Activated CD8-positive, alpha-beta T cell treated with anti-CD3 and anti-CD28 coated beads for 36 hours (primary cell): ENCODE data around the gene CLEC2D. TPM values are rescaled to one million over a fixed set of nuclear protein-coding genes. Genes with fewer than 3 reads are reported as not detected.
"Not testable (repeated sequence)": the region's sequence is repeated elsewhere in the genome, so short reads cannot be mapped to it uniquely, and the experiment has no call there.

ENCODE experiments used
- ATAC-seq: fragments of 200-7000 bp; cut with Tn5 transposase; one replicate; pipeline ENCODE4 v1.10.0; 2021; ENCODE audit warnings: mild to moderate bottlenecking, moderate library complexity
- CTCF ChIA-PET: fragments of 350-600 bp; sonication (Branson Sonifier 250); formaldehyde crosslinking; loops from one replicate; lab custom pipeline; 2021; ENCODE audit warnings: antibody characterized with exemption; lab: Charles Lee
- POLR2A ChIA-PET: fragments of 350-600 bp; sonication (Branson Sonifier 250); formaldehyde crosslinking; loops from one replicate; lab custom pipeline; 2021; ENCODE audit warnings: antibody characterized with exemption; lab: Charles Lee
- DNase-seq: peaks from one replicate; pipeline ENCODE4 v3.0.0-alpha.2; 2020
- H3K27ac Mint-ChIP-seq: one replicate; pipeline ENCODE4 v1.8.0; 2021; ENCODE audit warnings: mild to moderate bottlenecking, mixed read lengths
- H3K27me3 Mint-ChIP-seq: one replicate; pipeline ENCODE4 v1.8.0; 2021; ENCODE audit warnings: mixed read lengths
- H3K36me3 Mint-ChIP-seq: one replicate; pipeline ENCODE4 v1.8.0; 2021; ENCODE audit warnings: low read depth, mixed read lengths
- H3K4me1 Mint-ChIP-seq: one replicate; pipeline ENCODE4 v1.8.0; 2021; ENCODE audit warnings: low read depth, mixed read lengths
- H3K4me3 Mint-ChIP-seq: one replicate; pipeline ENCODE4 v1.8.0; 2021; ENCODE audit warnings: mild to moderate bottlenecking, moderate library complexity, mixed read lengths
- H3K9me3 Mint-ChIP-seq: one replicate; pipeline ENCODE4 v1.8.0; 2021; ENCODE audit warnings: mixed read lengths
- CTCF ChIP-seq: fragments of 200-600 bp; IDR thresholded peaks from one replicate; pipeline ENCODE4 v1.8.0; 2022; ENCODE audit warnings: antibody characterized with exemption, mild to moderate bottlenecking
- intact Hi-C: fragments of 100-400 bp; cut with micrococcal nuclease; formaldehyde crosslinking; loops from one replicate; pipeline ENCODE4 v1.10.0; 2022
- total RNA-seq, 2 experiments: library from RNA; stranded (reverse); gene quantifications; one replicate each; pipeline ENCODE4 v1.2.3, GENCODE V29; 2021

Gene CLEC2D
- total RNA-seq, 2 experiments from 2014 or later = 240 to 259 TPM

DNA sequence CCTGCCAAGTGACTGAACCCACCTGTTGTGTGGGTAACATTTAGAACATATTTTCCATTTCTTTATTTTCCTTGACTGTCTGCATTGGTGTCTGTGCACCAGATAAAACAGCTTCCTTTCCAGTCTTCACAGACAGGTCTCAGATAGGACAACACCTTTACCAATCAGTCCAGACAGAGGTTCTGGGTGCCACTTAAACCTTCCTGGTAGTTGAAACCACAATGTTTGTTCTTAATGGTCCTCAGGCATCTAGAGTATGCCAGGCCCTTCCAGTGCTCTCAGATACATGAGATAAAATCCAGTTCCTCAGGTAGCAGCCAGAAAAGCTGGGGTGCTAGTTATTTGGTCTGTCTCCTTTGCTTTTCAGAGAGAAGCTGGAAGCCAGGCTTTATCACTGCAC lies 7.0 kb upstream of the CLEC2D start:
- DNase-seq (no peak), ATAC-seq (peak; percentile 35)
- no peak for TF ChIP-seq CTCF
- intact Hi-C loops = no loop called here
- no peak overlapping the region for H3K4me3 Mint-ChIP-seq
- peak overlapping the region; percentile 79 for H3K27ac Mint-ChIP-seq
- no peaks in the 10 kb centered on the region for H3K27me3 Mint-ChIP-seq
- peaks cover 91% of the 10 kb centered on the region for H3K36me3 Mint-ChIP-seq
- ChIA-PET POLR2A (interaction anchor here (1.7 to 26.1 kb wide), 5 partner anchors 2 to 94 kb away, joined by 4 to 752 read pairs (median 745); partner anchors contain the start of genes CD69 and CLEC2D), CTCF (interaction anchor here (0.7 to 2.0 kb wide), 7 partner anchors 8 to 134 kb away, joined by 3 to 6 read pairs (median 3); no protein-coding TSS in a partner anchor)
- peaks cover 86% of the 10 kb centered on the region for H3K4me1 Mint-ChIP-seq
- peaks cover 31% of the 10 kb centered on the region for H3K9me3 Mint-ChIP-seq

DNA sequence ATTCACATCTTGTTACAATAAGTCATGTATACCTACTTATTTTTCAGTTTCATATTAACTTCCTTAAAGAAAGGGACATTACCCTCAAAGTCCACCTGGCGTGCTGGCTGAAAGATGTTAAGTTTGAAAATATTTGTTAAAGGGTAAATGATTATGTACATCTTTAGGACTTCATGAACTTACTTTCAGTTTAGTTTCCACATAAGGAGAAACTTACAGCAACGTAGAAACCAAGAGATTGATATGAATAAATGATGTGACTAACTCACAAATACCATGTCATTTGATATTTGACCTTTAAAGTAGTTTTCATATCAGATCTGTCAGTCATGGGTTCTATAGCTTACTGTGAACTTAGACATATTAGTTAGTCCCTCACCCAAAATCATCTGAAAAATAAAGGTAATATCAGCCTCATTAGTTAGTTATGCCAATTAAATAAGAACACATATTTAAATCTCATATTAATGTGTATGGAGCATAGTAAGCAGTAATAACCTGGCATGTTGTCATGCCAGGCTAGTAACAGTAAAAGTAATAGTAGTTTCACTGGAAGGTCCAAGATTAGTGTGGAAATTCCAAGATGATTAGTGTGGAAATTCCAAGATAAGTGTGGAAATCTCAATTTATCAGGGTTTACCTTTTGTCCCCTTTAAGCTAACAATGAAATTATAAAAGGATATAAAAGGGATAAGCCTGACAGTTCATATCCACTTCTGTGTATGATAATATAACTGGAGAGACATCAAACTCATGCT lies 1.9 kb upstream of the CLEC2D start:
- ATAC-seq = peak; percentile 60
- Mint-ChIP-seq H3K4me1 (peaks cover 52% of the 10 kb centered on the region), H3K27me3 (no peaks in the 10 kb centered on the region), H3K9me3 (peaks cover 6% of the 10 kb centered on the region), H3K27ac (peak overlapping the region; percentile 99), H3K4me3 (peak overlapping the region; percentile 94), H3K36me3 (peaks cover 84% of the 10 kb centered on the region)
- ChIA-PET CTCF (interaction anchor here (1.3 to 2.6 kb wide), 6 partner anchors 11 to 93 kb away, joined by 3 to 13 read pairs (median 7); partner anchors contain the start of gene CD69), POLR2A (interaction anchor here (0.8 to 26.1 kb wide), 10 partner anchors 14 to 721 kb away, joined by 3 to 752 read pairs (median 10); partner anchors contain the start of genes CD69 and CLEC2B)
- no peak for TF ChIP-seq CTCF
- peak; percentile 69 for DNase-seq
- intact Hi-C loops = loop anchor here (1.0 to 5.0 kb wide), 2 partner anchors 16 to 885 kb away; no protein-coding TSS in a partner anchor

DNA sequence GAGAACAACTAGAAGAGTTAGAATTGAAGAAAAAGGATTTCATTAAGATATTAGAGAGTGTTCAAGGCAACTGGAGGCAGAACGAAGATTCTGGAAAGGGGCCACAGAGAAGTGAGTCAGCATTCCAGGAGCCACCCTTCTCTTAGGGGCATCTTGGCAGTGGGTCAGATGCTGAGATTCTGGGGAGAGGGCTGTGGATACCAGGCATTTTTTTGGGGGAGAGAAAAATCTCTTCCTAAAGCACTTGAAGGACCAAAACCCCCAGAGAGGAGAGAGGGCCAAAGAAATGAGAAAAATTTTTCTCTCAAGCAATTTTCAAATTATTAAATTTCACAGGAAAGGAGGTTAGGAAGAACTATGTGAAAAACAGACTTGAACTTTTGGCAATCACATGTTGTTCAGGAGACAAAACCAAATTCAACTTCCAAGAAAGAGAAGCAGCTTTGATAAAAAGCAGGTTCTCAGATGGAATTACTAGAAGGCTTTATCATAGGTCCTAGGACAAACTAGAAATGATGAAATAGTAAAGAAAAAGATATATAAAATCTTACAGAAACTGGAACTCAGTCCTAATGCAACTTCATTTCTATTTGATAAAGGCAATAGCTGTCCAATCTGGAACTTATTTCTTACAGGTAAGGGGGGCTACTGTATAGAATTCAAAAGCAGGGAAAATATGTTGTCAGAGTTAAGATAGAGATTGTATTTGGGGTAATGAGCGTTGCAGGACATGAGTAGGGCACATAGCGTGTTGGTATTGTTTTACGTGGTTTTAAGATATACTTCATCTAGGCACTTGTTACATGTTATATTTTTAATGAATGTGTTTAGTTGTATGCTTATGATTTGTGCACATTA lies 1.1 kb upstream of the CLEC2D start:
- Mint-ChIP-seq H3K4me3 (peak overlapping the region; percentile 94), H3K4me1 (peaks cover 44% of the 10 kb centered on the region), H3K9me3 (peaks cover 6% of the 10 kb centered on the region), H3K27me3 (no peaks in the 10 kb centered on the region), H3K36me3 (peaks cover 86% of the 10 kb centered on the region), H3K27ac (peak overlapping the region; percentile 99)
- no peak for DNase-seq
- POLR2A ChIA-PET = interaction anchor here (0.6 to 26.1 kb wide), 21 partner anchors 13 to 890 kb away, joined by 3 to 752 read pairs (median 10); partner anchors contain the start of genes CD69 and CLEC2B
- CTCF ChIA-PET = interaction anchor here (0.7 to 2.6 kb wide), 9 partner anchors 12 to 92 kb away, joined by 3 to 13 read pairs (median 6); partner anchors contain the start of gene CD69
- ATAC-seq = no peak
- intact Hi-C loops = loop anchor here (5.0 kb wide), 1 partner anchor 884 kb away; no protein-coding TSS in a partner anchor
- TF ChIP-seq CTCF = no peak

DNA sequence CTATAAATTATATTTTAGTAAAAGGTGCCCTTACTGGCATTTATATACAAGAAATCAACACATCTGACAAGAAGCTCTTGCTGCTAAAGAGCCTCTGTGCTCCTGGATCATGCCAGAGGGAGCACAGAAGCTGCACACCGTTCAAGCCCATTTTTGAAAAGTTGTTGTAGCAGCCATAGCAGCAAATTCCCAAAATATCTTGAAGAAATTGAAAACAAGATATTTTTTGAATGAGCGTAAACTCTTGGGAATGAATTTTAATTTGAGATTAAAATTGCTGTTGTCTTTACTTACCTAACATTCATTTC lies 540 bp upstream of the CLEC2D start:
- ATAC-seq (no peak), DNase-seq (no peak)
- ChIA-PET CTCF (interaction anchor here (0.7 to 2.6 kb wide), 9 partner anchors 19 to 129 kb away, joined by 3 to 13 read pairs (median 6); partner anchors contain the start of gene CD69), POLR2A (interaction anchor here (0.6 to 26.1 kb wide), 26 partner anchors 12 to 889 kb away, joined by 3 to 752 read pairs (median 10); partner anchors contain the start of genes CD69 and CLEC2B)
- peak overlapping the region; percentile 94 for H3K4me3 Mint-ChIP-seq
- peaks cover 6% of the 10 kb centered on the region for H3K9me3 Mint-ChIP-seq
- peaks cover 88% of the 10 kb centered on the region for H3K36me3 Mint-ChIP-seq
- H3K27ac Mint-ChIP-seq = peak overlapping the region; percentile 99
- no peaks in the 10 kb centered on the region for H3K27me3 Mint-ChIP-seq
- H3K4me1 Mint-ChIP-seq = peaks cover 41% of the 10 kb centered on the region
- no peak for TF ChIP-seq CTCF
- intact Hi-C loops = loop anchor here (5.0 kb wide), 1 partner anchor 883 kb away; no protein-coding TSS in a partner anchor

DNA sequence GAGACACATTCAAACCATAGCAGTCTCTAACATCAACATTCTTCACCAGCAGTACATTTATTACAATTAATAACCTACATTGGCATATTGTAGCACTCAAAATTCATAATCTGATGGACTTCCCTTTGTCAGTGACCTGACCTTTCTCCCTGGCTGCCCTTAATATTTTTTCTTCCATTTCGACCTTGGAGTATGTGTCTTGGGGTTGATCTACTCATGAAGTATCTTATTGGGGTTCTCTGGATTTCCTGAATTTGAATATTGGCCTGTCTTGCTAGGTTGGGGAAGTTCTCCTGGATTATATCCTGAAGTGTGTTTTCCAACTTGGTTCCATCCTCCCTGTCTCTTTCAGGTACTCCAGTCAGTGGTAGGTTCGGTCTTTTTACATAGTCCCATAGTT lies 2.8 kb downstream of the CLEC2D start:
- POLR2A ChIA-PET = interaction anchor here (0.8 to 20.1 kb wide), 7 partner anchors 14 to 882 kb away, joined by 3 to 752 read pairs (median 13); partner anchors contain the start of genes CD69, CLEC2B, CLEC2D and CLECL1
- not testable (repeated sequence) for DNase-seq, H3K9me3 Mint-ChIP-seq, H3K27me3 Mint-ChIP-seq, ATAC-seq
- H3K4me1 Mint-ChIP-seq = peaks cover 34% of the 10 kb centered on the region
- intact Hi-C loops = loop anchor here (5.0 to 10.0 kb wide), 2 partner anchors 70 to 712 kb away; no protein-coding TSS in a partner anchor
- CTCF ChIA-PET = interaction anchor here (0.7 to 4.9 kb wide), 3 partner anchors 24 to 70 kb away, joined by 3 to 18 read pairs (median 3); no protein-coding TSS in a partner anchor
- H3K27ac Mint-ChIP-seq = peak overlapping the region; percentile 99
- H3K4me3 Mint-ChIP-seq = peak overlapping the region; percentile 94
- H3K36me3 Mint-ChIP-seq = peaks cover 89% of the 10 kb centered on the region
